CD14-positive monocyte (primary cell): Measurements from ENCODE around the gene DMRT2. TPM values are rescaled to one million over a fixed set of nuclear protein-coding genes. Genes with fewer than 3 reads are reported as not detected.

Source experiments
- DNase-seq, 3 donors: peaks; one replicate each; pipeline ENCODE4 v3.0.0-alpha.2; 2011 to 2022
- H2AFZ ChIP-seq: 2 replicates; pipeline ENCODE4 v1.6.0; 2012; ENCODE audit warnings: mild to moderate bottlenecking, low read depth, low read length, inconsistent platforms; ENCODE audit not compliant: insufficient read depth, poor library complexity, severe bottlenecking
- H3K27ac ChIP-seq, 2 donors: 1 replicate in 1 of 2; 2 replicates in 1 of 2; pipeline ENCODE4 v1.5.1; 2012 to 2013; ENCODE audit warnings: low read length in 2 of 2, control low read depth in 1 of 2, inconsistent platforms in 1 of 2, low read depth in 1 of 2, mild to moderate bottlenecking in 1 of 2
- H3K27me3 ChIP-seq, 2 donors: one replicate each; pipeline versions ENCODE4 v1.6.0 to v1.6.1; 2011 to 2013; ENCODE audit warnings: low read length in 2 of 2; ENCODE audit not compliant: control insufficient read depth in 2 of 2, insufficient read depth in 2 of 2
- H3K36me3 ChIP-seq, 2 donors: replicated peaks in 1 of 2; 1 replicate in 1 of 2; 2 replicates in 1 of 2; pipeline versions ENCODE4 v1.5.1 to v1.6.1; 2012 to 2013; ENCODE audit warnings: low read length in 2 of 2, control low read depth in 1 of 2, inconsistent platforms in 1 of 2, mild to moderate bottlenecking in 1 of 2; ENCODE audit not compliant: insufficient read depth in 2 of 2, control insufficient read depth in 1 of 2
- H3K4me1 ChIP-seq, 2 donors: 1 replicate in 1 of 2; 2 replicates in 1 of 2; pipeline versions ENCODE4 v1.5.1 to v1.6.1; 2012 to 2013; ENCODE audit warnings: low read length in 2 of 2, control low read depth in 1 of 2, inconsistent platforms in 1 of 2, mild to moderate bottlenecking in 1 of 2, moderate library complexity in 1 of 2; ENCODE audit not compliant: insufficient read depth in 2 of 2, control insufficient read depth in 1 of 2
- H3K4me2 ChIP-seq: replicated peaks from 2 replicates; pipeline ENCODE3; 2012; ENCODE audit warnings: low read length, moderate library complexity, mild to moderate bottlenecking; ENCODE audit not compliant: poor library complexity, severe bottlenecking; ENCODE audit errors: extremely low read depth
- H3K4me3 ChIP-seq, 3 experiments: fragments of 200-600 bp in 1 of 3; sonication (generic) in 1 of 3; replicated peaks in 1 of 3; 1 replicate in 2 of 3; 2 replicates in 1 of 3; pipeline ENCODE4 v1.5.1; 2011 to 2013; ENCODE audit warnings: low read length in 3 of 3, mild to moderate bottlenecking in 3 of 3, control low read depth in 2 of 3, low read depth in 2 of 3, inconsistent platforms in 1 of 3, moderate library complexity in 1 of 3
- H3K79me2 ChIP-seq: 2 replicates; pipeline ENCODE4 v1.6.0; 2012; ENCODE audit warnings: mild to moderate bottlenecking, control low read depth, inconsistent platforms, low read length, moderate library complexity; ENCODE audit not compliant: insufficient read depth
- H3K9ac ChIP-seq: 2 replicates; pipeline ENCODE4 v1.6.0; 2017; ENCODE audit warnings: low read length, mild to moderate bottlenecking; ENCODE audit not compliant: insufficient read depth, poor library complexity, severe bottlenecking
- H3K9me3 ChIP-seq, 2 donors: replicated peaks in 1 of 2; 1 replicate in 1 of 2; 2 replicates in 1 of 2; pipeline versions ENCODE4 v1.5.1 to v1.6.1; 2012 to 2013; ENCODE audit warnings: low read length in 2 of 2, control low read depth in 1 of 2; ENCODE audit not compliant: control insufficient read depth in 1 of 2, insufficient read depth in 1 of 2
- H4K20me1 ChIP-seq: 2 replicates; pipeline ENCODE4 v1.6.0; 2012; ENCODE audit warnings: mild to moderate bottlenecking, low read length, control low read depth, moderate library complexity; ENCODE audit not compliant: insufficient read depth
- H3K27ac Mint-ChIP-seq, 7 donors: one replicate each; pipeline ENCODE4 v1.8.0; 2020; ENCODE audit warnings: mild to moderate bottlenecking in 7 of 7, mixed read lengths in 7 of 7, moderate library complexity in 6 of 7, inconsistent platforms in 2 of 7
- H3K27me3 Mint-ChIP-seq, 3 donors: one replicate each; pipeline ENCODE4 v1.8.0; 2021 to 2022; ENCODE audit warnings: low read depth in 3 of 3, mild to moderate bottlenecking in 3 of 3, mixed read lengths in 3 of 3, moderate library complexity in 3 of 3, inconsistent platforms in 1 of 3
- H3K36me3 Mint-ChIP-seq, 2 donors: one replicate each; pipeline ENCODE4 v1.8.0; 2020; ENCODE audit warnings: mixed read lengths in 2 of 2, inconsistent platforms in 1 of 2, mild to moderate bottlenecking in 1 of 2
- H3K4me1 Mint-ChIP-seq: one replicate; pipeline ENCODE4 v1.8.0; 2020; ENCODE audit warnings: mild to moderate bottlenecking, mixed read lengths
- H3K4me3 Mint-ChIP-seq, 2 donors: one replicate each; pipeline ENCODE4 v1.8.0; 2020; ENCODE audit warnings: mild to moderate bottlenecking in 2 of 2, mixed read lengths in 2 of 2, moderate library complexity in 1 of 2
- H3K9me3 Mint-ChIP-seq, 7 donors: one replicate each; pipeline ENCODE4 v1.8.0; 2020 to 2022; ENCODE audit warnings: mixed read lengths in 7 of 7, mild to moderate bottlenecking in 6 of 7, moderate library complexity in 6 of 7, inconsistent platforms in 2 of 7
- WGBS: methylation state at CpG from one replicate; pipeline ENCODE4 v1.1.5; 2013; ENCODE audit warnings: missing lambda C conversion rate; ENCODE audit not compliant: insufficient coverage; 5-methylcytosine and 5-hydroxymethylcytosine counted together
- intact Hi-C, 2 donors: fragments of 100-400 bp; cut with micrococcal nuclease; formaldehyde crosslinking; loops; one replicate each; pipeline versions ENCODE4 v1.15.0 to v1.15.1; 2023
- polyA plus RNA-seq, 3 donors: library from polyadenylated mRNA; depleted of rRNA in 1 of 3; unstranded in 2 of 3; stranded (reverse) in 1 of 3; fragments of 300-500 nt in 2 of 3; fragments of >200 nt in 1 of 3; fragmentation: Illumina TruSeq in 2 of 3; gene quantifications; 1 replicate in 2 of 3; 2 replicates in 1 of 3; pipeline ENCODE4 v1.2.3, GENCODE V29; 2012 to 2021
- TF ChIP-seq, protein P1 (sequence below): fragments of 200-600 bp; IDR thresholded peaks from one replicate; pipeline ENCODE4 v1.8.0; 2022; ENCODE audit warnings: antibody characterized with exemption, mild to moderate bottlenecking

Gene DMRT2
- polyA plus RNA-seq, 3 donors: not detected

- Mint-ChIP-seq H3K4me1 (no peaks in the 10 kb centered on the region), H3K27me3 (peaks cover 23 to 58% (median 27%) of the 10 kb centered on the region in 3 donors), H3K4me3 (no peak overlapping the region), H3K9me3 (peaks cover 0 to 17% (median 11%) of the 10 kb centered on the region in 7 donors), H3K27ac (no peak overlapping the region), H3K36me3 (no peaks in the 10 kb centered on the region)
- TF ChIP-seq, protein P1, sequence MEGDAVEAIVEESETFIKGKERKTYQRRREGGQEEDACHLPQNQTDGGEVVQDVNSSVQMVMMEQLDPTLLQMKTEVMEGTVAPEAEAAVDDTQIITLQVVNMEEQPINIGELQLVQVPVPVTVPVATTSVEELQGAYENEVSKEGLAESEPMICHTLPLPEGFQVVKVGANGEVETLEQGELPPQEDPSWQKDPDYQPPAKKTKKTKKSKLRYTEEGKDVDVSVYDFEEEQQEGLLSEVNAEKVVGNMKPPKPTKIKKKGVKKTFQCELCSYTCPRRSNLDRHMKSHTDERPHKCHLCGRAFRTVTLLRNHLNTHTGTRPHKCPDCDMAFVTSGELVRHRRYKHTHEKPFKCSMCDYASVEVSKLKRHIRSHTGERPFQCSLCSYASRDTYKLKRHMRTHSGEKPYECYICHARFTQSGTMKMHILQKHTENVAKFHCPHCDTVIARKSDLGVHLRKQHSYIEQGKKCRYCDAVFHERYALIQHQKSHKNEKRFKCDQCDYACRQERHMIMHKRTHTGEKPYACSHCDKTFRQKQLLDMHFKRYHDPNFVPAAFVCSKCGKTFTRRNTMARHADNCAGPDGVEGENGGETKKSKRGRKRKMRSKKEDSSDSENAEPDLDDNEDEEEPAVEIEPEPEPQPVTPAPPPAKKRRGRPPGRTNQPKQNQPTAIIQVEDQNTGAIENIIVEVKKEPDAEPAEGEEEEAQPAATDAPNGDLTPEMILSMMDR: no peak
- peaks cover 17 to 33% of the 10 kb centered on the region in 2 donors for H3K27me3 ChIP-seq
- WGBS: 89% methylated on average over 4 of the region's 8 CpGs
- no peak for DNase-seq
- no peak overlapping the region for H3K27ac ChIP-seq
- no peak overlapping the region for H3K4me3 ChIP-seq
- no peaks in the 10 kb centered on the region for H3K9me3 ChIP-seq
- no peak overlapping the region for H3K4me2 ChIP-seq
- intact Hi-C loops: no loop called here
- no peaks in the 10 kb centered on the region for H3K36me3 ChIP-seq
- no peaks in the 10 kb centered on the region for H3K4me1 ChIP-seq
- no peaks in the 10 kb centered on the region for H4K20me1 ChIP-seq
- H3K9ac ChIP-seq: no peak overlapping the region
- no peak overlapping the region for H2AFZ ChIP-seq
- H3K79me2 ChIP-seq: no peaks in the 10 kb centered on the region
These were observed 25.0 kb upstream of the DMRT2 start for GRCh38 chr9:1025131-1025530.

DNA sequence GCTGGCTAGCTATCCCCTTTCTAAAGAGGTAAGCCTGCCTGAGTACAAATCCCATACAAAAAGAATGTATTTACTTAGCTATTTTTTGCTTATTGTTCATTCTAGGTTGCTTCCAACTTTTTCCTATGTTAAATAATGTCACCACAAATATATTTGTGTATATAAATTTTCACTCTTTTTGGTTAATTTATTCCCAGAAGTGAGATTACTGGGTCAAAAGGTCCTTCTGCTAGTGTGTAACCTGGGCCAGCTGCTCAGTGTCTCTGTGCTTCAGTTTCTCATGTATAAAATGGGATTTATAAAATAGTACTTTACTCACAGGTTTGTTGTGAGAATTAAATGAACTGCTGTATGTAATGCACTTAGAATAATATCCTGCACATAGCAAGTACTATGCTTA is 23.9 kb upstream of the DMRT2 start:
- intact Hi-C loops: no loop called here
- Histone ChIP-seq H3K9ac (no peak overlapping the region), H4K20me1 (no peaks in the 10 kb centered on the region), H3K79me2 (no peaks in the 10 kb centered on the region), H2AFZ (no peak overlapping the region), H3K4me3 (no peak overlapping the region), H3K27me3 (peaks cover 12 to 32% of the 10 kb centered on the region in 2 donors), H3K4me2 (no peak overlapping the region), H3K36me3 (no peaks in the 10 kb centered on the region), H3K9me3 (no peaks in the 10 kb centered on the region), H3K27ac (no peak overlapping the region), H3K4me1 (no peaks in the 10 kb centered on the region)
- Mint-ChIP-seq H3K27me3 (peaks cover 22 to 57% (median 23%) of the 10 kb centered on the region in 3 donors), H3K27ac (no peak overlapping the region), H3K9me3 (peaks cover 0 to 17% (median 11%) of the 10 kb centered on the region in 7 donors), H3K4me1 (no peaks in the 10 kb centered on the region), H3K4me3 (no peak overlapping the region), H3K36me3 (no peaks in the 10 kb centered on the region)
- no peak for DNase-seq
- TF ChIP-seq, protein P1: no peak
